H9 (cell line): ENCODE results near the gene UNC13C. TPM values are rescaled to one million over a fixed set of nuclear protein-coding genes. Genes with fewer than 3 reads are reported as not detected.

Experiments
- DNase-seq: peaks from one replicate; pipeline ENCODE4 v3.0.0-alpha.2; 2017
- H2AFZ ChIP-seq: one replicate; pipeline ENCODE4 v1.6.1; 2013; ENCODE audit warnings: mild to moderate bottlenecking, low read length, control low read depth, moderate library complexity
- H2AK5ac ChIP-seq: 2 replicates; pipeline ENCODE4 v1.6.1; 2013; ENCODE audit warnings: low read length, control low read depth, mixed read lengths; ENCODE audit not compliant: insufficient read length
- H2BK120ac ChIP-seq: one replicate; pipeline ENCODE4 v1.6.1; 2013; ENCODE audit warnings: low read depth, mild to moderate bottlenecking, low read length, control low read depth, inconsistent platforms; ENCODE audit not compliant: poor library complexity, severe bottlenecking
- H2BK12ac ChIP-seq: 2 replicates; pipeline ENCODE4 v1.6.1; 2013; ENCODE audit warnings: low read length, control low read depth, mixed read lengths, low read depth; ENCODE audit not compliant: insufficient read length
- H2BK15ac ChIP-seq: 2 replicates; pipeline ENCODE4 v1.6.1; 2013; ENCODE audit warnings: low read depth, low read length, control low read depth
- H2BK20ac ChIP-seq: one replicate; pipeline ENCODE4 v1.6.1; 2013; ENCODE audit warnings: low read depth, mild to moderate bottlenecking, low read length, control low read depth, inconsistent platforms; ENCODE audit not compliant: poor library complexity, severe bottlenecking
- H2BK5ac ChIP-seq: 2 replicates; pipeline ENCODE4 v1.6.1; 2013; ENCODE audit warnings: low read length, control low read depth, mixed read lengths; ENCODE audit not compliant: insufficient read length
- H3K14ac ChIP-seq: 2 replicates; pipeline ENCODE4 v1.6.1; 2013; ENCODE audit warnings: low read length, control low read depth; ENCODE audit not compliant: insufficient read depth
- H3K18ac ChIP-seq: 2 replicates; pipeline ENCODE4 v1.6.1; 2013; ENCODE audit warnings: low read depth, mild to moderate bottlenecking, mixed read lengths, low read length, control low read depth; ENCODE audit not compliant: insufficient read length
- H3K23ac ChIP-seq: 2 replicates; pipeline ENCODE4 v1.6.1; 2013; ENCODE audit warnings: low read length, control low read depth, mixed read lengths, low read depth; ENCODE audit not compliant: insufficient read length
- H3K23me2 ChIP-seq: 2 replicates; pipeline ENCODE4 v1.6.1; 2013; ENCODE audit warnings: low read depth, mild to moderate bottlenecking, mixed read lengths, low read length, control low read depth; ENCODE audit not compliant: insufficient read length, poor library complexity, severe bottlenecking
- H3K27ac ChIP-seq: 2 replicates; pipeline ENCODE4 v1.5.1; 2013; ENCODE audit warnings: low read length, control low read depth, mixed read lengths, low read depth; ENCODE audit not compliant: insufficient read length
- H3K27me3 ChIP-seq: 2 replicates; pipeline ENCODE4 v1.6.1; 2013; ENCODE audit warnings: low read length, control low read depth, inconsistent platforms; ENCODE audit not compliant: insufficient read depth
- H3K4ac ChIP-seq: 2 replicates; pipeline ENCODE4 v1.6.1; 2013; ENCODE audit warnings: low read depth, mild to moderate bottlenecking, control low read depth, inconsistent platforms, low read length, moderate library complexity
- H3K4me1 ChIP-seq: 2 replicates; pipeline ENCODE4 v1.6.1; 2013; ENCODE audit warnings: low read length, control low read depth, inconsistent platforms; ENCODE audit not compliant: insufficient read depth
- H3K4me2 ChIP-seq: 2 replicates; pipeline ENCODE4 v1.6.1; 2013; ENCODE audit warnings: low read length, control low read depth, mixed read lengths; ENCODE audit not compliant: insufficient read length, insufficient read depth
- H3K56ac ChIP-seq: 2 replicates; pipeline ENCODE4 v1.6.1; 2013; ENCODE audit warnings: low read depth, mild to moderate bottlenecking, mixed read lengths, low read length, control low read depth; ENCODE audit not compliant: insufficient read length
- H3K79me1 ChIP-seq: 2 replicates; pipeline ENCODE4 v1.6.1; 2013; ENCODE audit warnings: low read depth, mild to moderate bottlenecking, moderate library complexity, low read length, control low read depth, inconsistent platforms; ENCODE audit not compliant: insufficient read depth, poor library complexity, severe bottlenecking
- H3K79me2 ChIP-seq: 2 replicates; pipeline ENCODE4 v1.6.1; 2013; ENCODE audit warnings: low read length, control low read depth, inconsistent platforms; ENCODE audit not compliant: insufficient read depth
- H3K9ac ChIP-seq: 2 replicates; pipeline ENCODE4 v1.6.1; 2013; ENCODE audit warnings: low read length, control low read depth, mixed read lengths; ENCODE audit not compliant: insufficient read length; ENCODE audit errors: extremely low read depth
- H3K9me3 ChIP-seq: one replicate; pipeline ENCODE4 v1.6.1; 2013; ENCODE audit warnings: low read depth, low read length, inconsistent platforms; ENCODE audit not compliant: control insufficient read depth
- H3T11ph ChIP-seq: one replicate; pipeline ENCODE4 v1.6.1; 2013; ENCODE audit warnings: mild to moderate bottlenecking, low read length, control low read depth, inconsistent platforms
- H4K20me1 ChIP-seq: one replicate; pipeline ENCODE4 v1.6.1; 2013; ENCODE audit not compliant: control insufficient read depth, insufficient read length, insufficient read depth
- H4K5ac ChIP-seq: 2 replicates; pipeline ENCODE4 v1.6.1; 2013; ENCODE audit warnings: low read depth, mild to moderate bottlenecking, mixed read lengths, low read length, control low read depth; ENCODE audit not compliant: insufficient read length
- H4K8ac ChIP-seq: replicated peaks from 2 replicates; pipeline ENCODE4 v1.6.1; 2013; ENCODE audit warnings: low read length, control low read depth, mixed read lengths, low read depth; ENCODE audit not compliant: insufficient read length
- H4K91ac ChIP-seq: 2 replicates; pipeline ENCODE4 v1.6.1; 2013; ENCODE audit warnings: low read depth, mild to moderate bottlenecking, moderate library complexity, mixed read lengths, low read length, control low read depth; ENCODE audit not compliant: insufficient read length
- H3K27ac Mint-ChIP-seq, 3 experiments: 2 replicates in 2 of 3; 3 replicates in 1 of 3; pipeline ENCODE4 v1.8.0; 2020 to 2021; ENCODE audit warnings: mixed read lengths in 3 of 3, mild to moderate bottlenecking in 1 of 3, moderate library complexity in 1 of 3
- H3K27me3 Mint-ChIP-seq: 2 replicates; pipeline ENCODE4 v1.8.0; 2021; ENCODE audit warnings: low read depth, mild to moderate bottlenecking, moderate library complexity, mixed read lengths
- H3K36me3 Mint-ChIP-seq, 3 experiments: 2 replicates in 2 of 3; 3 replicates in 1 of 3; pipeline ENCODE4 v1.8.0; 2020 to 2021; ENCODE audit warnings: low read depth in 3 of 3, mixed read lengths in 3 of 3; ENCODE audit not compliant: insufficient read depth in 1 of 3
- H3K4me1 Mint-ChIP-seq, 2 experiments: 2 replicates each; pipeline ENCODE4 v1.8.0; 2020; ENCODE audit warnings: mixed read lengths in 2 of 2
- H3K4me3 Mint-ChIP-seq, 2 experiments: 2 replicates in 1 of 2; 3 replicates in 1 of 2; pipeline ENCODE4 v1.8.0; 2020 to 2021; ENCODE audit warnings: mild to moderate bottlenecking in 2 of 2, mixed read lengths in 2 of 2, moderate library complexity in 1 of 2
- H3K9me3 Mint-ChIP-seq, 2 experiments: 2 replicates in 1 of 2; 3 replicates in 1 of 2; pipeline ENCODE4 v1.8.0; 2020; ENCODE audit warnings: mild to moderate bottlenecking in 2 of 2, mixed read lengths in 2 of 2, moderate library complexity in 1 of 2
- CTCF ChIP-seq: fragments of 200-600 bp; sonication (generic); conservative IDR thresholded peaks from 3 replicates; pipeline ENCODE4 v1.8.0; 2021; ENCODE audit warnings: antibody characterized with exemption, mild to moderate bottlenecking
- WGBS: extraction: QIAGEN DNeasy Blood & Tissue Kit; methylation state at CpG from one replicate; pipeline ENCODE4 v1.1.7; 2013; ENCODE audit warnings: missing lambda C conversion rate, low lambda C conversion rate, mixed read lengths; ENCODE audit not compliant: insufficient read length; ENCODE audit errors: extremely low coverage; 5-methylcytosine and 5-hydroxymethylcytosine counted together
- total RNA-seq: library from RNA; stranded (reverse); gene quantifications from 2 replicates; pipeline ENCODE4 v1.2.1, GENCODE V29; 2021

The UNC13C gene
- total RNA-seq, 1 experiment from 2014 or later = 0.02 TPM

- H3K27ac ChIP-seq = no peak overlapping the region
- H3K4me1 ChIP-seq = no peaks in the 10 kb centered on the region; the same call in 1 of the 2 replicates
- Mint-ChIP-seq H3K4me1 (peaks cover 2 to 12% of the 10 kb centered on the region in 2 experiments; a peak in 2 of 4 replicates), H3K27ac (no peak overlapping the region), H3K4me3 (no peak overlapping the region), H3K9me3 (no peaks in the 10 kb centered on the region), H3K27me3 (peaks cover 16% of the 10 kb centered on the region), H3K36me3 (no peaks in the 10 kb centered on the region)
- H3K27me3 ChIP-seq = no peaks in the 10 kb centered on the region; the same call in 1 of the 2 replicates
- H3K79me1 ChIP-seq = no peaks in the 10 kb centered on the region
- TF ChIP-seq CTCF = no peak
- H3K9me3 ChIP-seq = no peaks in the 10 kb centered on the region
- H4K8ac ChIP-seq = no peak overlapping the region
- no peak overlapping the region for H3K4ac ChIP-seq
- no peak overlapping the region for H3K9ac ChIP-seq
- H2BK5ac ChIP-seq = no peak overlapping the region
- H2BK120ac ChIP-seq = no peak overlapping the region
- no peaks in the 10 kb centered on the region for H3K23me2 ChIP-seq
- H3T11ph ChIP-seq = no peak overlapping the region
- H2BK15ac ChIP-seq = no peak overlapping the region
- no peak overlapping the region for H2AK5ac ChIP-seq
- no peak for DNase-seq
- no peak overlapping the region for H3K4me2 ChIP-seq
- no peak overlapping the region for H2BK12ac ChIP-seq
- no peak overlapping the region for H3K56ac ChIP-seq
- no peak overlapping the region for H3K18ac ChIP-seq
- WGBS = no CpG with 5 or more reads among the region's 1 CpG
- H3K23ac ChIP-seq = no peak overlapping the region
- H4K91ac ChIP-seq = no peak overlapping the region
- no peaks in the 10 kb centered on the region for H4K20me1 ChIP-seq
- H3K79me2 ChIP-seq = no peaks in the 10 kb centered on the region
- H3K14ac ChIP-seq = no peak overlapping the region
- H4K5ac ChIP-seq = no peak overlapping the region
- H2AFZ ChIP-seq = no peak overlapping the region
- no peak overlapping the region for H2BK20ac ChIP-seq
Measured at GRCh38 chr15:53984221-53984620, 6.0 kb downstream of the UNC13C start.
